HUDEP-2 (cell line): ENCODE results near the gene STXBP6.

Experiments used
- DNase-seq, 76 experiments: peaks; one replicate each; lab custom pipeline; 2025; ENCODE audit not compliant: unreplicated experiment in 76 of 76; lab: John Stamatoyannopoulos, UW

STXBP6 gene

GRCh38 chr14:25049568-25050268 lies at the start of gene STXBP6:
Gene STXBP6 (minus strand): TSS chr14:25050147. CDS start chr14:24974818, 75,329 bp downstream.
- DNase-seq = peak in 7 of 76 experiments; percentile 4 to 22 (median 11)

DNA sequence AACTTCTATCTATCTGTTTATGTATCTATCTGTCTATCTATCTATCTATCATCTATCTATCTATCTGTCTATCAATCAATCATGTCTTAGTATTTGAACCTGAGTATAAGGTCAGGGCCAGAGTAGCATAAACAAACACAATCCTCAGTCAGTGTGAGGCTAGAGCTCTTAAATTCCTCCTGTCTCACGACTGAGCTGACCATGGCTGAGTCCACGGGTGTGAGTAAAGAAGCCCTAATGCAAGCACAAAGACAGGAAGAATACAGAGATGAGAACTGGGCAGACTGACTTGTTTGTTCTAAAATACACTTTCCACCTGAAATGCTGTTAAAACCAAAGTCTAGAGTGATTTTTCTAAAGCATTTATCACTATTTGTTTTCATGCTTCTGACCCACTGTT lies 47.2 kb upstream of the STXBP6 start:
- DNase-seq = no peak

- DNase-seq = peak in 1 of 76 experiments; percentile 0
These were observed 45.9 kb upstream of the STXBP6 start for GRCh38 chr14:25095736-25096437.

GRCh38 chr14:25094171-25094907 lies 44.4 kb upstream of the STXBP6 start:
- no peak for DNase-seq

GRCh38 chr14:25092258-25092740 lies 42.4 kb upstream of the STXBP6 start:
- DNase-seq = no peak

GRCh38 chr14:25090716-25091454 lies 40.9 kb upstream of the STXBP6 start:
- DNase-seq = no peak

DNA sequence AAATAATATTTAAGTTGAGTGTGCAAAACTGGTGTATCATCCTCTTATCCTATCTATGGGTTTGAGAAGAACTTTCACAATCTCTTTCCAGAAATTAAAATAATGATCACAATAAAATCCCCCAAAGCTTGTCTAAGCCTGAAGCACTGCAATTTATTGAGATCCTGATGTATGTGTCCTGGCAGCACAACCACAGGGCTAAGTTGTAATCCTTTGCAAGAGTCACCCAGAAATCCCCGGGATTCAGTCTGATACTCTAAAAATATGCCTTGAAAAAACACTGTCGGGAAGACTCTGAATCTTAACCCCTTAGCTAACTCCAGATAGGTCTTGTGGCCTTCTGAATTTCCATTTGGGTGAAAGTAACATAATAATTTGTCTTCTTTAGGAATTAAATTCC lies 40.3 kb upstream of the STXBP6 start:
- no peak for DNase-seq

- no peak for DNase-seq
These were observed 39.5 kb upstream of the STXBP6 start for GRCh38 chr14:25089496-25089895.

GRCh38 chr14:25086821-25087396 lies 37.0 kb upstream of the STXBP6 start:
- no peak for DNase-seq

GRCh38 chr14:25086081-25086480 lies 36.1 kb upstream of the STXBP6 start:
- no peak for DNase-seq

- DNase-seq = no peak
These were observed 30.7 kb upstream of the STXBP6 start for GRCh38 chr14:25080682-25081081.

GRCh38 chr14:25079311-25079710 lies 29.4 kb upstream of the STXBP6 start:
- DNase-seq = no peak

- no peak for DNase-seq
These were observed 24.2 kb upstream of the STXBP6 start for GRCh38 chr14:25074099-25074685.

GRCh38 chr14:25069879-25070278 lies 19.9 kb upstream of the STXBP6 start:
- no peak for DNase-seq

DNA sequence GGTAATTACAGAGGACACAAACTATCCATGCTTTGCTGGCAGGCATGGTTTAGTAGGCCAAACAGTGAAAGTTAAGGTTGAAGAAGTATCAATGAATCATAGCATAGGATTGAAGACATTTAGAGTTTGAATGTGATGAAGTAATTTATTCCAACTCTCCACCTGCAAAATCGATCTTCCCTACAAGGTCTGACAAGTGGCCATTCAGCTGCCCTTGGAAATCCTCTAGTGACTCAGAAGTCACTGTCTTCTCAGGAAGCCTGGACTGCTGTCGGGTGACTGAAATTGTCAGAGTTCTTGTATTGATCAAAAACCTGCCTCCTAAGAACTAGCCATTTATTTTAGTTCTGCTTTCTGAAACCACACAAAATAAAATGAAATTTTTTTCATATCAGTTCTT lies 17.7 kb upstream of the STXBP6 start:
- DNase-seq = no peak

DNA sequence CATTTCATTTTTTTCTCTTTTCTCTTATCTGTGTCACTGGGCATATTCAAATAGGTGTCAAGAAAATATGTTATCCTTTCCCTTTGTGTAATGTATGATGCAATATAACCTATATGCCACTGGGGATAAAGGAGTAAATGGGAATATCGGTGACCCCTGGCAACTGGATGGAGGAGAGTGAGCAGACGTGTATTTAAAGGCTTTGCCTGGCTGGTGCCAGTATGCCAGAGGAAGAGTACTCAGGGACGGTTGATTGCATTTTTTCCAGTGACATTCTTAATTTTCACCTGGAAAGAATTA lies 12.0 kb upstream of the STXBP6 start:
- DNase-seq = no peak

DNA sequence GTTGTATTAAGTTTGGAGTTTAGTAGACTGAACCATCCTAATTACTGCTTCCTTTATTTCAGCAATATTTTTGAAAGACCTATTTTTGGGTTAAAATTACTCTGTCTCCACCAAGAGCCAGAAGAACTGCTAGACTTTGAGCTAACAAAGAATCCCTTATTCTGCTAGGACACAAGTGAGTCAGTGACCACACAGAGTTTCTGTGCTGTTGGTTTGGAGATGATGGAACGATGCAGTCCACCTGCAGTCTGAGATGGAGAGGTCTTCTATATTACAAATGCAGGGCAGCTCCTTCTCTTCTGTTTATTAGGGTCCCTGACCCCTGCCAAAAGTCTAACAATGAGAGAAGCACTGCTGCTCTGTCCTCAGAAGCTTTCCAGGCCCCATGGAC lies 6.7 kb upstream of the STXBP6 start:
- DNase-seq = no peak

- DNase-seq = no peak
These were observed 6.2 kb upstream of the STXBP6 start for GRCh38 chr14:25055992-25056687.

- no peak for DNase-seq
These were observed 5.1 kb upstream of the STXBP6 start for GRCh38 chr14:25055005-25055404.

DNA sequence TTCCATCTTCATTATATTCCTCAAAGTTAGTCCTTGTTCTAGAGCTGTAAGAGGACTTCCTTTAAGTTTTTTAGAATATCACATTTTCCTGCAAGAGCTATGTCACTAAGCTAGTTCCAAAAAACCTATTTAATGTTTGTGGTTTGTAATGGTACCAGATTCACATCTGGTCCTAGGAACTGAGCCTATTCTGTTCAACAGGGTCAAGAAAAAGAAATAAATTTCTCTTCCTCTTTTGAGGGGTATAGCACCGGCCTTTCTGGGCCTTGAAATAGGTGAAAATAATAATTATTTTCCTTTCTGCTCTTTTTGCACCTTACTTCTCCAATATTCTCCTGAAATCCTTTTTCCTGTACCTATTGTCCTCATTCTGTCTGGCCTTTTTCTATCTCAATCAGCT lies 3.6 kb upstream of the STXBP6 start:
- no peak for DNase-seq
